ENCODE results near the gene NAPG.
"Not testable (repeated sequence)": the region's sequence is repeated elsewhere in the genome, so short reads cannot be mapped to it uniquely, and the experiment has no call there.

NAPG gene

DNA sequence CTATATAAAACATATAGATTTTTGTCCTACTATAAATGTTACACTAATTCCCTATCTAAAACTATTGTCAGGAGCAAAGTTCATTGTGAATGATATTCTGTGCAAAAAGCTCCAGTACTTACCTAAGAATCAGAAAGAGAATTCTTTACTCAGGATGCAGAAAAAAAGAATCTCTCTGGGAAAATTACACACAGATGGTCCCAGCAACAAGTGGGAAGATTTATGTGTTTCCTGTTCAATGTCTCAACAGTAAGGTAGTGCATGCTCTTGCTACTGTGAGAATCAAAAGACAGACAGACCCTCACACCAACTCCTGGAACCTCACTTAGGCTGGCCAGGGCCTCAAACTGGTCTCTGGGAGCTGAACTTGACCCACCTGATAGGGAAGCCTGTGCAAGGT lies 11.2 kb upstream of the NAPG start:
- DNase-seq: no peak

DNA sequence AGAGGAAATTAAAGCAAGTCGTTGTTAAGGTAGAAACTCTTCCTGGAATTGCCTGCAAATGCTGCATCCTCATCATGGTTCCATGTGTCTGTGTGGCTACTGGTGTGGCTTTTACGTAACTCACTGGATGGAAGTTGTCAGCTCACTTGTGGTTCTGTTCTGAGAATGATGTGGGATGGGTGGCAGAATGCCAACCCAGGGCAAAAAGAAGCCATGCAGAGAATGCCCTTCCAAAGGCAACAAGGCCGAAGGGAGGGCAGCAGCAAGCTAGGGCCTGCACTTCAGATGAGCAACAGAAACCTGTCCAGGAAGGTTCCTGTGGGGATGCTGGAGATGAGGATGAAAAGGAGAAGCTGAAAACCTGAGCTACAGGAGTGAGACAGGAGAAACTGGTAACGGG lies 10.4 kb upstream of the NAPG start:
- no peak for DNase-seq

DNA sequence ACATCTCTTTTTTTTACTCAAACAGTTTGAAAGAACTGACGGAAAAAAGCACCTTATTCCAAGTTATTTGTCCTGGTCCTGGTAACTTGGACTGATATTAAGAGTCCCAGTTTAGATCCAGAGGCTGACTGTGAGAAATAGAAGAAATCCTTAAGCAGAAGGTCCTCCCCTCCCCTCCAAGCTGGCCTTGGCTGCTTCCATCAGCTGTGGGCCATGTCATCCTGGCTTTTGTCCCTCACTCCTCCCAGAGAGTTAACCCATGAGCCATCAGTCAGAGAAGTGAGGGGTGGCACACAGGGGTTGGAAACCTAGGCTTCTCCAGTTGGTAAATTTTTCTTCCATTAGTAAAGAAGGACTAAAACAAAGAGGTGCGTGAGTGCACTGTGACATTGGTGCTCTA lies 9.7 kb upstream of the NAPG start:
- DNase-seq: no peak

DNA sequence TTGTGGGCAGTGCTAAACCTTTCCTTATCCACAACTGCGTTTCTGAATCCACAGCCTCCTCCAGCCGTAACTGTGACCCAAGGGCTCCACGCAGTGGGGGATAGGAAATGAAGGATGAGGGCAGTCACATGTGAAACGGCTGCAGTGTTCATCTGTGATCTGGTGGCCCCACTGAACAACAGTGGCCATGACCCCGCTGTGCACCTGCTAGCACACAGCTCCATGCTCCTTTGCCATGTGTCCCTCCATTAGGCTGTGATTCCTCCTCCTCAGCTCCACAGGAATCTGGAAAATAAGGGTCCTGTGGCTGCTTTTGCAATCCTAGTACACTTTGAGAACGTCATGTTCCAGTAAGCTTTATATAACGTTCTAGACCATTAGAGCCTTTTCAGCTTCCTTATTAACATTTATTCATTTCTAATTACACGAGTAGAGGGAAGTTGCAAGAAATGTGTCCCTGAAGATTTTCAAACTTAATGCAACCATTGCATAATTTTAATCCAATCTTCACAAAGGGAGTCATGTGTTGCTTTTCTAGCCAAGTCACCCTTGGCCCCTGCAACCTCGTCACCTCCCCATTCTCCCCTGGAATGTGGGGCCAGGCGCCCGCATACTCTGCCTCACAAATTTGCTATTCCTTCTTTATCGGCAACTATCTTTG lies 7.1 kb upstream of the NAPG start:
- DNase-seq: no peak

DNA sequence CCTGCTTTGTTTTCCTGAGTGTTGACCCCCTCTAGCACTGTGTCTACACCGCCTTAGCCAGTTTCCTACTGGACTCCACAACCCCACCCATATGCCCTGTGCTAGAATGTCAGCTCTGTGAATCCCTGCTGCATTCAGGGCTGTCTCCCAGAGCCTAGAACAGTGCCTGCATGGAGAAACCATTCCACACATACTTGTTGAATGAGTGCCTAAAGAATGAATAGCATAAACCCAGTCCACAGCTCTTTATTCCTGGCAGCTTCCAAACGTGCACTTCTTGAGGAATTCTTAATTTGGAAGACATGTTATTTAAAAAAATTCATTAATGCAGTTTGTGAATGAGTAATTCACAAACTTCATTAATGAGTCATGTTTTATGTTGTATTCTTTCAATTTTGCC lies 6.5 kb upstream of the NAPG start:
- no peak for DNase-seq

DNA sequence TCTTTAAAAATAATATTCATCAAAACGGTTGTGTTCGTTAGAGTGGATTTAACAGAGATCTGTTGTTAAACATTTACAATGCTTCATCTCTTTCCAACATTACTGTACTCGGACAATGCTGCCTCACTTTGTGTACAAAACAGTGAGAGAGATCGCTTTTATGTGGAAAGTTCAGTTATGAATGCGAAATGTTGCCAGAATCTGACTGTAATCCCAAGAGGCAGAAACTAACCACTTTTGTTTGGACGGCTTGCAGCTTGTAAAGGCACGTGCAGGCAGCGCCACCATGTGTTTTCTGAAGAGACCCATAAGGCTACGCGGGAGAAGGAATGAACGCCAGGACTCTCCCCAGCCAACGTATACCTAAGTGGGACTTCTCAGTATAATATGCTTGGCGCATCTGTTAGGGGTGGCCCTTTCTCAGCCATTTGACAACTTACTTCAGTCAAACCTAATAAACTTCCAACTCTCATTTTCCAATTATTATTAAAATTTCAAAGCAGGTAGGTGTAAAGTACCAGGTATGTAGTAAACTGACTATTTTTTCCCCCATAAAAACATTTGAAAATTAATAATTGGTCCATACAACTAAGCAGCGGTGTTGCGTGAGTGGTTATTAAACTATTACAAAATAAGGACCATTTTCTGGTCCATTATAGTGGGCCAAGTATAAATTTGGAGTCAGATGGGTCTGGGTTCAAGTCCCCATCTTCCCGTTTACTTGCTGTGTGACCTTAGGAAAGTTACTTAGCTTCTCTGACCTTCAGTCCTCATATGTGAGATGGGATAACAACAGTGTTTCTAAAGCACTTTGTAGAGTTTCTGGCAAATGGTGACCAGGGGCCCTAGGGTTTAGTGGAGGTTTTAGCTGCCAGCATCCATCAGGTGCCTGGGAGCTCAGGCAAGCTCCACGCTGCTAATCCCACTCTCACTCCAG lies 5.6 kb upstream of the NAPG start:
- DNase-seq: peak; percentile 49

DNA sequence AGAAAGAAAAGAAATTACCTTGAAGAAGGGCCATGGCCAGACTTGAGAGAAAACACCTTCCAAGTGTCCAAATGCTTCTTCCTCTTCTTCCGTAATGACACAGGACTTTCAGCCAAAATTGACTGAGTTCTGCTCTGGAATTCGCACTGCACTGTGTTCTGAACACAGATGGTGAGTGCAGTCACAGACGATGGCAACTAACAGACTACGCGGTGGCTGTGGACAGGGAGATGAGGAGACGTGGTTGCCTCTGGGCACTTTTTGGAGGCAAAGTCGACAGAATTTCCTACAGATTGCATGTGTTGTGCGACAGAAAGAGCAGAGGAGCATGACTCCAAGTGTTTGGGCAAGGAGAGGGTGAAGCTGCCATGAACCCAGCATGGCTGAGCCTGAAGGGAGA lies 4.3 kb upstream of the NAPG start:
- DNase-seq: no peak

DNA sequence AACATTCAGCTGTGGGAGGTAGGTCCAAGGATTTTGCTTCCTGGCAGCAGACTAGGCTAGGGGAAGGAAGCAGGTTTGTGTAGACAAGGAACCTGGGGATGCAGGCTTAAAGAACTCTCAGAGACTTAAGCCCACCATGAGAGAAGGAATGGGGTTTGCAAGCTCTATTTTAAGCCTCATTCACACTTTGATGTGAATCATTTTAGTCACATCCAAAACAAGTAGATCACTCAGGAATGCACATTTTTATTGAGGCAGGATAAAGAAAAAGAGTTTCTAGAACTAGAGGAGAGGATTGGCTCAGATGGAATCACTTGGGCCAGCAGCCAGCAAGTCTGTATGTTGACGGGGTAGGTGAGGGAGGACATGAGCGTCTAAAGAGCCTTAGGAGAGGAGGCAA lies 3.3 kb upstream of the NAPG start:
- DNase-seq: no peak

DNA sequence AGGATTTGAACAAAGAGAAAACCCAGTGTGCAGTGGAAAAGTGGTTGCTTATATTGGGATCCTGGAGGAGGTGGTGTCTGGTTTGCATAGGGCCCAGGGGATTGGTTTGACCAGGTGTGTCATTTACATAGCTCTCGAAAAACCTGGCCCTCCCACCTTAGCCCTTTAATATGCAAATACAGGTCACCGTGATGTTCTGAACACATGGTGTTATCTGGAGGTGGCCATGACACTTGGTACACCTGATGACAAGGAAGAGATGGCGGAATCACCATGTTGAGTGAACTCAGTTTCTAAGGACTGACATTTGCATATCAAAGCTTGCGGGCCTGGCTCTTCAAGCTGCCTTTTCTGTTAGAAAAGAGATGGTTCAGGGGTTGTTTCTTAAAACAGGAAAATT lies 2.3 kb upstream of the NAPG start:
- DNase-seq: no peak

DNA sequence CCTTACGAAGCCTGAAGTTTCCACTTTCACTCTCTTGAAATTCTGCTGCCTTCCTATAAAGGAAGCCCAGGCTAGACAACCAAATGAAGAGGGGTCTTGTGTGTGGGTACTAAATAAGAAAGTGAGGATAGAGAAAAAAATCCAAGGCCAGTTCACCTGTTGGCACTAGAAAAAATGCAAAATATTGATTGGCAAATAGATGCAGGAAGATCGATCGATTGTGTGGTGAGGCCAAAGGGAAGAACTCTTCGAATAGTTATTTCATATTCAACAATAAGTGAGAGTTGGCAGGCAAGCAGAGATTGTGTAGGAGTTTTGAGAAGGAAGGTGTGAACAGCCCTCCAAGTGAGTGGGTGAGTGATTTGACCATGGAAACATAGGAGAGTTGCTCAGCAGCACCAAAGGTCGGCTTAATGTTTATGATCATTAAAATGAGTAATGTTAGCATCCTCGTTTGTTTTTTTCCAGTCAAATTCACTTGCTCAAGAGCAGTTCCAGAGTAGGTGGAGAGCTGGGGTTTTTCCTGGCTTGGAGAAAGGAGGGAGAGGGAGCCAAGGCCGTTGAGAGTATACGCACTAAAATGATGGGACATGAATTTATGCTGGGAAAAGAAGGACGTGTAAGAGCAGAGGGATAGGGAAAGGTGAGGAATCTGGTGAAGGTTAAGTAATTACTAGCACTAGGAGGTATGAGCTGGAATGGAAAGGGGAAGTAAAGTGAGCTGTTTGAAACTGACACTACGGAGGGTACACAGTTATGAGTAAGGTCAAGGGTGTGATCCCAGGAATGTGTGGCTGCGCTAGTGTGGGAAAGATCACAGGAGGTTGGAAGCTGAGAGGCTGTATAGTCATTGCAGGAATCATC lies 1.1 kb upstream of the NAPG start:
- DNase-seq: no peak

DNA sequence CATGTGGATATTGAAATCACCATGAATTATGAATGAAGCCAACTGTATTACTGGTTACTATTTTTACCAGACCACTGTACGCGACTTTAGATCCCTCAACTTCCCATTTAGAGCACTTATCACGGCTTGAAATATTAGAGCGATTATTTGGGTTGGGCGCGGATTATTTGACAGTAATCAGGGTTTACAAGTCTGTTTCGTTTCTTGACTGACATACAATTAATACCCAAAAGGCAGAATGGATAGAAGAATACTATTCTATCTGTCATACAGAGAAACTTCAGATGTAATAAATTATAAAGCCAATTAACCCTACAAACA lies 496 bp upstream of the NAPG start:
- DNase-seq: no peak

DNA sequence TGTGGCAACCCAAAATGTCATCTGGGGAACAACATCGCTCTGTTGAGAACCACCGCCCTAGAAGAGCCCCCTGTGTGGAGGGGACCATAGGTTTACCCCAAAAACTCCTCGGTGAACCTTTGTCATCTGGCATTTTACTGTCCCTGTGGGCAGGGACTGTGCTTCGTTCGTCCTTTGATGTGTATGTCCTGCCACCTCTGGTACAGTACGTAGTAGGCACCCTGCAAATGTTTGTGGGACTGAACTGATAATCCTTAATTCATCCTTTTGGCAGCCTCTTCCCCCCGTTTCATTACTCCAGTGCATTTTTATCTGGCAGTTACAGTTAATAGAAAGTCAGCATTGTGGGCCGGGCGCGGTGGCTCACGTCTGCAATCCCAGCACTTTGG lies 728 bp downstream of the NAPG start:
- DNase-seq: no peak

DNA sequence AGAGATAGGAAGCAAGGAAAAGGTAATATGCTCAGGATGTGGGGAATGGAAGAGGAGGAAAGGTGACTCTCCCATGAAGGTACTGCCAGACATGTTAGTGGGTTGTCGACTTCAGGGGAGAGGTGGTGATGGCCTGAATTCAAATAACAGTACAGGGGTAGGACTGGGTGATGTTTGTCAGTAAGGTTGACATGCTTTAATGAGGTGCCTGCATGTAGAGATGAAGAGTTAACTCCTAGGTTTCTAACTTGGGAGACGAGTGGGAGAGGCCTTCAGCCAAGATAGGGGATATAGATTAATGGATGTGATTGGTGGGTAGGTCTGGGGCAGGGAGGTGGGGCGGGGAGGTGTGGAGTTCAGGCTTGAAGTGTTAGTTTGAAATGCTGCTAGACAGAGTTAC lies 2.6 kb downstream of the NAPG start:
- no peak for DNase-seq

DNA sequence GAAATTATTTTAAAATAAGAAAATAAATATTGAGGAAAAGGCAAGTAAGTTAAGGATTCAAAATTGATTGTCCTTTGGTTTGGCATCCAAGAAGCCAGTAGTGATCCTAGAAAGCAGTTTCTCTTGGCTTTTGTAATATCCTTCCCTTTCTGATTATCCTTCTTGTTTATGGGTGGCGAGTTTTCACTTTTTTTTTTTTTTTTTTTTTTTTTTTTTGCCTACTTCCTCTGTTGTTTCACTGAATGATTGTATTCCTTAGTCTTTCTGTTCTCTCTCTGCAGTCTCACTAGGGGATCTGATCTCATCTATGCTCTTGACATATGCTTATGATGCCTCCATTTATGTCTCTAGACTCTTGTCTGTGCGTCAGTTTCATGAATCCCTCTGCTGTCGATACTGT lies 4.2 kb downstream of the NAPG start:
- no peak for DNase-seq

DNA sequence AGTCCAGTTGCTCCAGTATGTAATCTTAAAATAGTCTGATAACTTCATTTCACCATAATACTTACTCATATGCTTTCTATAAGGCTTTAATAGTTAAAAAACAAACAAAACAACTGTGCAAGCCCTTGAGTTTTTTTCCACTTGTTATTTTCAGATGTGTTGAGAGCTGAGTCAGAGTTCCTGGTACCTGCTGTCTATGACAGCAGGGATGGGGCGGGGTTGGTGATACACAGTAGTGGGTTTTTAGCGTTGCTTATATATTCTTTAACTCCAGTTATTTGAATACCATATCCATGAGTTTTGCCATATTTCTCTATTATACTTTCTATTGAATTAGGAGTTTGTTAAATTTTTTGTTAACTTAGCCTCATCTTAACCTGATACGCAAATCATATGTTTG lies 5.0 kb downstream of the NAPG start:
- DNase-seq: no peak

DNA sequence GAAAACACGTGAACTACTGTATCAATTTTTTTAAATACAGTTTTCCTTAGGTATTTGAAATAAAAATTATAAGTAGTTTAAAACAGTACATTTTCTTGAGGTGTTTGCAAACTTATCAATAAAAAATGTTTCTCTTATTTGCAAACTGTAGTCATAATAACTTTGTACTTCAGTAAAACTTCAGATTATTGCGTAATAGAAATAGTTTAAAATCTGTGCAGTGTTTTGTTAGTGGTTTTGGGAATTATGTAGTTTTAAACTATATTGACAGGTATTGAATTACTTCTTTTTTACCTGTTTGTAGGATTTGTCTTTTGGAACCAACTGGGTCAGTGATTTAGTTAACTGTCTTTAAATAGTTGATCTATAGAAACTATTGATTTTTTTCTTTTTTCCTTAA lies 7.3 kb downstream of the NAPG start:
- DNase-seq: no peak

DNA sequence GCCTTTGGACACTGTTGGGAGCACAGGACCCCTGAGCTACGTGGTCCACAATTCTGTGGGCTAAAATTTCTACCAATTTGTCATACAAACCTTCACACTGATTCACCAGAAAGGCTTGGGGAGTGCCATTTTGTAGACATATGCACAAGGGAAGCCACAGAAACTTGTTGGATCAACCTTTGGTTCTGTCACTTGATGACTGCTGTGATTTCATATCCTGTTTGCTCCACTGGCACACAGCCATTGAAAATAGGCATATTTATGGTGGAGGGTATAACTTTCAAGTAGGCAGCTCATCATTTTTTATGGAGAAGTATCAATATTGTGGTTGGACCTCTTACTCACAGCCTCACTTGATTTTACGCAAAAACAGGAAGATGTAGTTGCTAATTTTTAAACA lies 10.5 kb downstream of the NAPG start:
- DNase-seq: no peak

DNA sequence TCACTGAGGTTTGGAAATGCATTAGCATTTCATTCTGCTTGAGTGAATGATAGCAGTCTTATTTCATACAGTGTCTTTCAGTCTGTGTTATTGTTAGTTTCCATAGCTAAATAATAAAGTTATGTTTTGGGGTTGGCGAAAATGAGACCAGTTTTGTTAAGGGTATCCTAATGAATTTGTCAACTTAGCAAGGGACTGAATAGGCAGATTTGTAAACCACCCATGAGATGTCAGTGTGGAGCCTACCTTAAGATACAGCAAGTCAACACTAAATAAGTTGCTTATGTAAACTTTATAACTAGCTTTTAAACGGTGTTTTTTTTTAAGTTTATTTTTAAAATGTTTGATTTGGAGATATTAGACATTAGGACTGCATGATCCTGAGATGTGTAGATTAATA lies 11.9 kb downstream of the NAPG start:
- no peak for DNase-seq

DNA sequence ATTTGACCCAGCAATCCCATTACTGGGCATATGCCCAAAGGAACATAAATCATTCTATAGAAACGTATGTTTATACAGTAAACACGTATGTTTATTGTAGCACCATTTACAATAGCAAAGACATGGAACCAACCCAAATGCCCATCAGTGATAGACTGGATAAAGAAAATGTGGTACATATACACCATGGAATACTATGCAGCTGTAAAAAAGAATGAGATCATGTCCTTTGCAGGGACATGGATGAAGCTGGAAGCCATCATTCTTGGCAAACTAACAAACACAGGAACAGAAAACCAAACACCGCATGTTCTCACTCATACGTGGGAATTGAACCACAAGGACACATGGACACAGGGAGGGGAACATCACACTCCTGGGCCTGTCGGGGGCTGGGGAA lies 13.3 kb downstream of the NAPG start:
- not testable (repeated sequence) for DNase-seq

DNA sequence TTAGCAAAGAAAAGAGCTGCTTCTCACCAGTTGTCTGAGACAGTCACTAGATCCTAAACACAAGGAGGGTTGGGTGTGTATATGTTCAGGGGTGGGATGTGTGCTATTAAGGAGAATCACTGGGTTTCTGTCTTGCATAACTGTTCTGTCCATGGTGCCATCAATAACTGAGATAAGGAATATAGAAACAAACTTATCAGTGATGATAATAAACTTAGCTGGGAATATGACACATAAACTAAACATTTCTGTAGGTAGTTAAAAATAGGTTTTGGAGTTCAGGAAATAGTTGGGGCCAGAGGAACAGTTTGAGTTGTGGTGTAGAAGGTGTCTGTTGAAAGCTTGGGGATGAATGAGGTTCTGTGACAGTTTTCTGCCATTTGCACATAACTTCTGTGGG lies 17.4 kb downstream of the NAPG start:
- no peak for DNase-seq

DNA sequence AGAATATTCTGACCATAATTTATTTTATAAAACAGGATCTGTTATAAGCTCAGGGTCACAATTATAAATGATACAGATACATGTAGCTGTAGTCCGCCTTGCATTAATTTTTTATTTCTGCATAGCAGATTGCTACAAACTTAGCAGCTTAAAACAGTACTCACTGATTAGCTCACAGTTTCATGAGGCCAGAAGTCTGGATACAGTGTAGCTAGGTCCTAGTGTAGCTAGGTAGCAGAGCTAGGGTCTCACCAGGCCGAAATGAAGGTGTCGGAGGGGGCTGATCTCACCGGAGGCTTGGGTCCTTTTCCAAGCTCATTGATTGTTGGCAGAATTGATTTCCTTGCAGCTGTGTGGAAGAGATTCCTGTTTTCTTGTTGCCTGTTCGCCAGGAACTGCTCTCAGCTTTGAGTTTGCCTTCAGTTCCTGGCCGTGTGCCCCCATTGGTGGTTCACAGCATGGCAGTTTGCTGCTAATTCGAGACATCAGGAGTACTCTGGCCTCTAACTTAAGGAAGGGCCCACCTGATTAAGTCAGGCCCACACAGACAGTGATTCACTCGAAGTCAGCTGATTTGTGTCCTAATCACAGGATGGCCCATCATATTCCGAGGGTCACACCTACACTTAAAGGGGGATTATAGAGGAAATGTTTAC lies 18.4 kb downstream of the NAPG start:
- DNase-seq: no peak

DNA sequence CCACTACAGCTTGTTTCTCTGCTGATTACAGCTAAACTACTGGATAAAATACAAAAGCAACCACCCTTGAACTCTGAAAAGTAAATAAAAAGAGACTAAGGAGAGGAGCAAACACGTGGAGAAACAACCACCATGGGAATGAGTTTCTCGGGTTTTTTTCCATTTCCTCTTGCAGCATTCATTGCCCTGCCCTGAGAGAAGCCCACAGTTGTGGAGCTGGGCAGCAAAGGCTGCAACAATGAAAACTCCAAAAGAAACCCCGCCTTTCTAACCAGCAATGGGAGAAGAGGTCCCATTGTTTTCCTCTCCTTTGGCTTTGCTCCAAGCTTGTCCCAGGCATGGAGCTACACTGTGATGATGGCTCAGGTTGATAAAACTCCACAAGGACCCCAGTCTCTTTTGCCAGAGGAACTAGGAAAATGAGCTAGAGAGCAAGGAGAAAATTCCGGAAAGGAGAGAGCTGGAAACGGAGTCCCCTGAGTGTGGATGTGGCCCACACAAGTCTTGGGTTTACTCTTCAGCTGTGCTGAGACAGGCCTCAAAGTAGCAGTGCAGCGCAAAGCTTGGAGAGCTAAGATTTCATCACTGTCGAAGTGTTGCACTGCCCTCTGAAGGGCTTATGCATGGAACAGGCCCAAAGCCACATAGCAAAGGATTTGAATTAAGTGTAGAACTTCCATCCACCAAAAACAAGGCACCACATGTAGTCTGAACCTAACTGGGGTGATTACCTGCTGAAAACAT lies 20.9 kb downstream of the NAPG start:
- no peak for DNase-seq

DNA sequence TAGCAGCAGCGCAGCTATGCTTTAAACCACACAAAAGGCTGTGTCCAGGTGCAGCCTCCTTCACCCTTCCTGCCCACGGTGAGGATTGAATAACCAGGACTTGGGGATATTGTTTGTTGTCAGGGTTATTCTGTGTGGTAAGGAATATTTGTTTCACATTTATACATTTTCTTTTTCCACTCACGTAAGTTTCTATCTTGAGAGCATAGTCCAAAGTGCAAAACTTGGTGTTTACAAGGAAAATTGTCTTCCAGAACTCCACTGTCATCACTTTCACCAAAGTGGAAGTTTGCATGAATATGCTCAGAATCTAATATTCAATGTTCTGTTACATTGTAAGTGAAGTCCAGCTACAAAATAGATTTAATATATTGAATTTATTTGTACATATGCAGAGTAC lies 26.4 kb downstream of the NAPG start:
- no peak for DNase-seq

Measured in NCI-H1105 (cell line).